HCT116 (cell line): ENCODE data around the gene ERLIN1. TPM values are rescaled to one million over a fixed set of nuclear protein-coding genes. Genes with fewer than 3 reads are reported as not detected.

Experiments
- ATAC-seq: fragments of 200-7000 bp; cut with Tn5 transposase; 2 replicates; pipeline ENCODE4 v1.9.1; 2020; ENCODE audit warnings: mild to moderate bottlenecking, moderate library complexity
- BruUV-seq: library from RNA; stranded (reverse); fragments of 400-500 nt; replicated peaks from 2 replicates; lab custom pipeline; 2021; lab: Mats Ljungman, UMichigan
- CTCF ChIA-PET: fragments of 300-600 bp; sonication (Branson Sonifier 250); formaldehyde crosslinking; loops from one replicate; lab custom pipeline; 2021; ENCODE audit warnings: antibody characterized with exemption; lab: Charles Lee
- POLR2A ChIA-PET: fragments of 300-600, 350-600 bp; sonication (Branson Sonifier 250); formaldehyde crosslinking; loops from one replicate; lab custom pipeline; 2021; ENCODE audit warnings: antibody characterized with exemption; lab: Charles Lee
- RAD21 ChIA-PET, 2 experiments: fragments of 300-600 bp; sonication (Branson Sonifier 250); formaldehyde crosslinking; loops; one replicate each; lab custom pipeline; 2023; ENCODE audit warnings: low total read pairs in 2 of 2; ENCODE audit not compliant: uncharacterized antibody in 2 of 2, unreplicated experiment in 2 of 2, low non-redundant PET in 1 of 2; lab: Charles Lee
- DNase-seq: peaks from one replicate; pipeline ENCODE4 v3.0.0-alpha.2; 2010; ENCODE audit warnings: low read depth, low spot score
- H2AFZ ChIP-seq: fragments of 200-600 bp; shearing (Covaris generic), sonication (generic); 2 replicates; pipeline ENCODE4 v1.6.1; 2017; ENCODE audit warnings: low read depth, mixed run types, mixed read lengths, antibody characterized with exemption, low read length; ENCODE audit not compliant: poor library complexity, severe bottlenecking
- H3K27ac ChIP-seq: 2 replicates; pipeline ENCODE4 v1.5.1; 2012; ENCODE audit warnings: low read depth, low read length
- H3K27me3 ChIP-seq: fragments of 200-600 bp; sonication (generic); 2 replicates; pipeline ENCODE4 v1.6.1; 2016; ENCODE audit warnings: mixed run types, low read length, mixed read lengths; ENCODE audit not compliant: insufficient read depth
- H3K36me3 ChIP-seq, 2 experiments: fragments of 200-500 bp in 1 of 2; fragments of 200-600 bp in 1 of 2; sonication (Bioruptor generic) in 1 of 2; sonication (generic) in 1 of 2; 2 replicates each; pipeline versions ENCODE4 v1.5.1 to v1.6.1; 2014 to 2016; ENCODE audit warnings: low read length in 2 of 2, inconsistent platforms in 1 of 2, mixed read lengths in 1 of 2, mixed run types in 1 of 2; ENCODE audit not compliant: insufficient read depth in 2 of 2, control insufficient read depth in 1 of 2
- H3K4me1 ChIP-seq, 2 experiments: fragments of 200-600 bp in 1 of 2; sonication (generic) in 1 of 2; 2 replicates each; pipeline versions ENCODE4 v1.5.1 to v1.6.1; 2012 to 2017; ENCODE audit warnings: low read length in 2 of 2, inconsistent platforms in 1 of 2, mild to moderate bottlenecking in 1 of 2, mixed read lengths in 1 of 2, mixed run types in 1 of 2, moderate library complexity in 1 of 2; ENCODE audit not compliant: insufficient read depth in 2 of 2, control insufficient read depth in 1 of 2
- H3K4me2 ChIP-seq: fragments of 200-600 bp; sonication (generic); 2 replicates; pipeline ENCODE4 v1.6.1; 2017; ENCODE audit warnings: mixed run types, low read length, mixed read lengths
- H3K4me3 ChIP-seq, 2 experiments: fragments of 200-600 bp in 1 of 2; sonication (generic) in 1 of 2; replicated peaks in 1 of 2; 2 replicates each; pipeline ENCODE4 v1.5.1; 2011 to 2016; ENCODE audit warnings: low read length in 2 of 2, control low read depth in 1 of 2, low read depth in 1 of 2, mild to moderate bottlenecking in 1 of 2, mixed read lengths in 1 of 2, mixed run types in 1 of 2
- H3K79me2 ChIP-seq: fragments of 200-600 bp; sonication (generic); 2 replicates; pipeline ENCODE4 v1.6.1; 2017; ENCODE audit warnings: mild to moderate bottlenecking, mixed run types, low read length, moderate library complexity, mixed read lengths; ENCODE audit not compliant: insufficient read depth
- H3K9ac ChIP-seq: fragments of 200-600 bp; sonication (generic); 2 replicates; pipeline ENCODE4 v1.6.1; 2016; ENCODE audit warnings: low read length, mixed read lengths
- H3K9me2 ChIP-seq: fragments of 200-600 bp; sonication (generic), shearing (Covaris generic); 2 replicates; pipeline ENCODE4 v1.6.1; 2017; ENCODE audit warnings: mixed run types, mild to moderate bottlenecking, moderate library complexity; ENCODE audit not compliant: insufficient read depth
- H3K9me3 ChIP-seq, 2 experiments: fragments of 200-500 bp in 1 of 2; fragments of 200-600 bp in 1 of 2; sonication (Bioruptor generic) in 1 of 2; sonication (generic) in 1 of 2; 2 replicates each; pipeline ENCODE4 v1.6.1; 2014 to 2017; ENCODE audit warnings: low read length in 2 of 2, mixed read lengths in 2 of 2, inconsistent platforms in 1 of 2, low read depth in 1 of 2, mild to moderate bottlenecking in 1 of 2, mixed run types in 1 of 2, moderate library complexity in 1 of 2; ENCODE audit not compliant: control insufficient read depth in 1 of 2, insufficient read depth in 1 of 2
- H4K20me1 ChIP-seq: fragments of 200-600 bp; sonication (generic), shearing (Covaris generic); 2 replicates; pipeline ENCODE4 v1.6.1; 2017; ENCODE audit warnings: mixed run types, mild to moderate bottlenecking, moderate library complexity; ENCODE audit not compliant: insufficient read depth
- EGR1 ChIP-seq: IDR thresholded peaks from 2 replicates; pipeline ENCODE4 v1.6.1; 2012; ENCODE audit warnings: low read depth
- EZH2 ChIP-seq: fragments of 200-600 bp; sonication (generic); IDR thresholded peaks from 2 replicates; pipeline ENCODE4 v1.6.1; 2017; ENCODE audit warnings: antibody characterized with exemption, mixed run types
- RAD21 ChIP-seq: IDR thresholded peaks from 2 replicates; pipeline ENCODE4 v1.6.1; 2012; ENCODE audit warnings: low read depth, mild to moderate bottlenecking
- REST ChIP-seq: IDR thresholded peaks from 2 replicates; pipeline ENCODE4 v1.6.1; 2012; ENCODE audit warnings: low read depth
- SIN3A ChIP-seq: IDR thresholded peaks from 2 replicates; pipeline ENCODE4 v1.6.1; 2012; ENCODE audit warnings: low read depth
- SP1 ChIP-seq: IDR thresholded peaks from 2 replicates; pipeline ENCODE4 v1.6.1; 2012; ENCODE audit warnings: low read depth
- SRF ChIP-seq: IDR thresholded peaks from 2 replicates; pipeline ENCODE4 v1.6.1; 2012; ENCODE audit warnings: low read depth
- TCF7L2 ChIP-seq: IDR thresholded peaks from 2 replicates; pipeline ENCODE4 v1.7.0; 2011; ENCODE audit warnings: borderline replicate concordance, inconsistent platforms; ENCODE audit not compliant: insufficient read depth, insufficient read length; ENCODE audit errors: extremely low read depth
- intact Hi-C: fragments of 100-400 bp; cut with micrococcal nuclease; formaldehyde crosslinking; loops from 2 replicates; pipeline ENCODE4 v1.10.0; 2022
- total RNA-seq: library from RNA; stranded (reverse); gene quantifications from one replicate; pipeline ENCODE4 v1.2.1, GENCODE V29; 2021; ENCODE audit not compliant: unreplicated experiment

The ERLIN1 gene
- total RNA-seq, 1 experiment from 2014 or later, result 64.5 TPM

- Histone ChIP-seq H3K27me3 (no peaks in the 10 kb centered on the region), H3K4me1 (peaks cover 0 to 19% of the 10 kb centered on the region in 2 experiments; a peak in 2 of 4 replicates), H2AFZ (no peak overlapping the region), H4K20me1 (no peaks in the 10 kb centered on the region), H3K36me3 (peaks cover 44 to 48% of the 10 kb centered on the region in 2 experiments), H3K9me3 (no peaks in the 10 kb centered on the region), H3K9me2 (no peaks in the 10 kb centered on the region), H3K4me3 (no peak overlapping the region), H3K27ac (no peak overlapping the region), H3K79me2 (peaks cover 4% of the 10 kb centered on the region; the same call in 1 of the 2 replicates), H3K9ac (no peak overlapping the region), H3K4me2 (no peak overlapping the region)
- intact Hi-C loops, result no loop called here
- DNase-seq, result no peak
- RAD21 ChIA-PET, result no interaction called here
- no peak for TF ChIP-seq EZH2
- TF ChIP-seq SP1, result no peak
- TF ChIP-seq REST, result no peak
- TF ChIP-seq SIN3A, result no peak
- no peak for TF ChIP-seq RAD21
- TF ChIP-seq EGR1, result no peak
- no peak for TF ChIP-seq TCF7L2
- no peak for TF ChIP-seq SRF
- BruUV-seq, result TSS peak; percentile 13
- POLR2A ChIA-PET, result no interaction called here
- no peak for ATAC-seq
- CTCF ChIA-PET, result interaction anchor here (0.6 to 1.2 kb wide), 2 partner anchors 306 to 909 kb away, joined by 4 to 5 read pairs; no protein-coding TSS in a partner anchor
These were observed 34.0 kb downstream of the ERLIN1 start for GRCh38 chr10:100151723-100152300.
